Measurements from ENCODE around the gene PALB2.
A peak's percentile ranks its signal among the peaks of the same experiment; 100 is the strongest.

The PALB2 gene

GRCh38 chr16:23640931-23641765, at the start of gene PALB2, which contains the start of gene DCTN5:
Gene PALB2 (minus strand): TSS chr16:23641310. CDS start chr16:23641157, 153 bp downstream.
Gene DCTN5 (plus strand): TSS chr16:23641466. CDS start chr16:23641543, 77 bp downstream.
- peak; percentile 95 for DNase-seq
- TF ChIP-seq POLR2A (IDR thresholded peaks at IDR 0.05; ENCODE audit: low read length) (peak; percentile 81), GATA1 (IDR thresholded peaks at IDR 0.05; ENCODE audit: low read depth, low read length) (no peak)

GRCh38 chr16:23689442-23690187, 48.5 kb upstream of the PALB2 start:
- no peak for TF ChIP-seq POLR2A (IDR thresholded peaks at IDR 0.05; ENCODE audit: low read length)
- TF ChIP-seq GATA1 (IDR thresholded peaks at IDR 0.05; ENCODE audit: low read depth, low read length): no peak
- DNase-seq: no peak

DNA sequence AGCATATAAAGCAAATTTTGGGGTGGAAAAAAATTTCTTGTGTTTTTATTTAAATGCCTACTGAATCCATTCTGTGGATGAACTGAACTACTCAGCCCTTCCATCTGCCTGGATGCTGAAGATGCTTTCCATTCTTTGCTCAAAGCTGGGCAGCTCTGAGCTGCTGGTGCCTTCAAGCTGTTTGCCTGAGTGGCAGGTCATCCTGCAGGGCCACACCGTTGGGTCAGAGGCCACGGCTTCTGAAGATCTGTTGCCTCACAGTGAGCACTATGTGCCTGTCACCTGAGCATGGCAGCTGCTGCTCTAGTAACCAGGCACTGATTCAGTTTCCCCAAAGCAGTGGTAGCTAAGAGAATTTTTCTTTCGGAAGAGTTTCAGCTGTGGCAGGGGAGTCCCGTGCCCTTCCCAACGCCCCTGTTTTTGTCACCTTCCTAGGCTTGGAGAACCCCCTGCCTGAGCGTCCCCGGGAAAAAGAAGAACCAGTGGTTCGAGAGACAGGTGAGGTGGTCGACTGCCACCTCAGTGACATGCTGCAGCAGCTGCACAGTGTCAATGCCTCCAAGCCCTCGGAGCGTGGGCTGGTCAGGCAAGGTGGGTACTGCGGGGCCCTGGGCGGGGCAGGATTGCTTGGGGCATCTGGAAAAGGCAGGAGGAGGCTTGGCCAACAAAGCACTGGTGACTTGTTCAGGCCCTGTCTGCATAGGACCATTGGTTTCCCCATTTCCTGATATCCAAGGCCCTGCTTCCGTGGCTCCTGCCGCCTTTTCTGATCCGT, 46.1 kb upstream of the PALB2 start:
- TF ChIP-seq GATA1 (IDR thresholded peaks at IDR 0.05; ENCODE audit: low read depth, low read length): no peak
- TF ChIP-seq POLR2A (IDR thresholded peaks at IDR 0.05; ENCODE audit: low read length): no peak
- DNase-seq: no peak

GRCh38 chr16:23683487-23683886, 42.4 kb upstream of the PALB2 start:
- TF ChIP-seq GATA1 (IDR thresholded peaks at IDR 0.05; ENCODE audit: low read depth, low read length) (no peak), POLR2A (IDR thresholded peaks at IDR 0.05; ENCODE audit: low read length) (no peak)

DNA sequence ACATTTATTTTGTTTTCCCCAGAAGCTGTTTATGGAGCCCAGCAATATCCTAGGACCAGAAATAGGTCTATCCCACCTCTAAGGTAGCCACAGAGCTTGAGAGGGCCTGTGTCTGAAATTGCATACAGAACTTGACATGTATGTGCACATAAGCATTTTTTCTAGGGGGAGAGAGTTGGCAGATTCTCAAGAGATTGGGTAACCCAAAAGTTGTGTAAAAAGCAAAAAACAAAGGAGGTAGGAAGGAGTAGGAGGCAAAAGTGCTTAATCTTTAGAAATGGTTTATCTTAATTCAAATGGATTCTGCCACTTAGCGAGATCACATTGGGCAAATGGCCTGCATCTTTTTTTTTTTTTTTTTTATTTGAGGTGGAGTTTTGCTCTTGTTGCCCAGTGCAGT, 41.1 kb upstream of the PALB2 start:
- no peak for TF ChIP-seq POLR2A (IDR thresholded peaks at IDR 0.05; ENCODE audit: low read length)
- no peak for TF ChIP-seq GATA1 (IDR thresholded peaks at IDR 0.05; ENCODE audit: low read depth, low read length)
- DNase-seq: no peak

More at GRCh38 chr16:23683487-23683886, 42.4 kb upstream of the PALB2 start:
- DNase-seq: no peak

- TF ChIP-seq POLR2A (IDR thresholded peaks at IDR 0.05; ENCODE audit: low read length): no peak
- no peak for TF ChIP-seq GATA1 (IDR thresholded peaks at IDR 0.05; ENCODE audit: low read depth, low read length)
- no peak for DNase-seq
These were observed 38.9 kb upstream of the PALB2 start for GRCh38 chr16:23679986-23680336.

- TF ChIP-seq POLR2A (IDR thresholded peaks at IDR 0.05; ENCODE audit: low read length) (no peak), GATA1 (IDR thresholded peaks at IDR 0.05; ENCODE audit: low read depth, low read length) (no peak)
- peak; percentile 77 to 78 for DNase-seq
These were observed 38.3 kb upstream of the PALB2 start for GRCh38 chr16:23679274-23679985.

DNA sequence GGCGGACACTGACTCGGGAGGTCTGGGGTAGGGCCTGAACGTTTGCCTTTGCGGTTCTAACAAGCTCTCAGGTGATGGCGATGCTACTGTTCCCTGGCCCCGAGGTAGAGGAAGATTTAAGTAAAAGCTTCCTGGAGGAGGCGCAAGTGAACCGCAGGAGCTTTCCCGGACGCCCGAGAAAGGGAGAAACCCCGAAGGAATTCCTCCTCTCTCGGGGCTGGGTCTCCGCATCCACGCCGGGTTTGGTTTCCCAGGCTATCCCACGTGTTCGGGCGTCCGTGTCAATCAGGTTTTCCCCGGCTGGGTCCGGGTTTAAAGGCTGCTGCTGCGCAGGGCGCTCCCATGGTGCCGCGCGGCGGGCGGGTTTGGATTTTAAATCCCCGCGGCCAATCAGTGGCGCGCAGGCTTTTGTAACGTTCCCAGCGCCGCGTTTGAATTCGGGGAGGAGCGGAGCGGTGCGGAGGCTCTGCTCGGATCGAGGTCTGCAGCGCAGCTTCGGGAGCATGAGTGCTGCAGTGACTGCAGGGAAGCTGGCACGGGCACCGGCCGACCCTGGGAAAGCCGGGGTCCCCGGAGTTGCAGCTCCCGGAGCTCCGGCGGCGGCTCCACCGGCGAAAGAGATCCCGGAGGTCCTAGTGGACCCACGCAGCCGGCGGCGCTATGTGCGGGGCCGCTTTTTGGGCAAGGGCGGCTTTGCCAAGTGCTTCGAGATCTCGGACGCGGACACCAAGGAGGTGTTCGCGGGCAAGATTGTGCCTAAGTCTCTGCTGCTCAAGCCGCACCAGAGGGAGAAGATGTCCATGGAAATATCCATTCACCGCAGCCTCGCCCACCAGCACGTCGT, 37.5 kb upstream of the PALB2 start, which contains the start of gene PLK1:
Gene PLK1, plus strand, starts transcription at position 460 of the 844 bp plus-strand sequence. Its CDS starts 44 bp downstream, at position 504.
- peak; percentile 88 to 91 for DNase-seq
- peak; percentile 69 for TF ChIP-seq POLR2A (IDR thresholded peaks at IDR 0.05; ENCODE audit: low read length)
- TF ChIP-seq GATA1 (IDR thresholded peaks at IDR 0.05; ENCODE audit: low read depth, low read length): no peak

- DNase-seq: no peak
- TF ChIP-seq GATA1 (IDR thresholded peaks at IDR 0.05; ENCODE audit: low read depth, low read length): no peak
- no peak for TF ChIP-seq POLR2A (IDR thresholded peaks at IDR 0.05; ENCODE audit: low read length)
These were observed 35.9 kb upstream of the PALB2 start for GRCh38 chr16:23676924-23677480.

GRCh38 chr16:23673971-23674614, 33.0 kb upstream of the PALB2 start:
- DNase-seq: no peak
- TF ChIP-seq POLR2A (IDR thresholded peaks at IDR 0.05; ENCODE audit: low read length): no peak
- no peak for TF ChIP-seq GATA1 (IDR thresholded peaks at IDR 0.05; ENCODE audit: low read depth, low read length)

GRCh38 chr16:23670137-23670776, 29.1 kb upstream of the PALB2 start:
- TF ChIP-seq POLR2A (IDR thresholded peaks at IDR 0.05; ENCODE audit: low read length) (no peak), GATA1 (IDR thresholded peaks at IDR 0.05; ENCODE audit: low read depth, low read length) (no peak)
- DNase-seq: no peak

All from erythroblast (primary cell).